Right cardiac atrium (tissue), 5 donors: ENCODE data around the gene ALDH5A1. TPM values are rescaled to one million over a fixed set of nuclear protein-coding genes. Genes with fewer than 3 reads are reported as not detected.
A peak's percentile ranks its signal among the peaks of the same experiment; 100 is the strongest.

ENCODE experiments used
- ATAC-seq, 2 donors: fragments of 200-7000 bp; cut with Tn5 transposase; one replicate each; pipeline versions ENCODE4 v1.8.0 to v1.9.1; 2020; ENCODE audit warnings: moderate library complexity in 2 of 2, mild to moderate bottlenecking in 1 of 2
- DNase-seq, 3 donors: peaks; one replicate each; pipeline ENCODE4 v3.0.0-alpha.2; 2020
- H3K27ac ChIP-seq: one replicate; pipeline ENCODE4 v1.5.1; 2013; ENCODE audit warnings: mild to moderate bottlenecking, low read length, control low read depth, moderate library complexity
- H3K27me3 ChIP-seq: one replicate; pipeline ENCODE4 v1.6.1; 2013; ENCODE audit not compliant: control insufficient read depth, insufficient read depth
- H3K4me1 ChIP-seq: one replicate; pipeline ENCODE4 v1.6.1; 2013; ENCODE audit warnings: low read length; ENCODE audit not compliant: control insufficient read depth, insufficient read depth
- H3K4me3 ChIP-seq: one replicate; pipeline ENCODE4 v1.5.1; 2013; ENCODE audit warnings: low read length, control low read depth
- H3K9me3 ChIP-seq: one replicate; pipeline ENCODE4 v1.6.1; 2013; ENCODE audit warnings: low read length; ENCODE audit not compliant: control insufficient read depth
- WGBS: extraction: QIAGEN DNeasy Blood & Tissue Kit; methylation state at CpG from one replicate; pipeline ENCODE4 v1.1.7; 2013; 5-methylcytosine and 5-hydroxymethylcytosine counted together
- intact Hi-C, 4 donors: fragments of 100-400 bp; cut with DNase I; formaldehyde crosslinking; loops; one replicate each; pipeline versions ENCODE4 v1.11.0 to v1.14.0; 2022 to 2023
- polyA plus RNA-seq: library from polyadenylated mRNA; stranded (reverse); fragments of 200-250 nt; gene quantifications from one replicate; pipeline ENCODE4 v1.2.3, GENCODE V29; 2013
- total RNA-seq, 4 donors: library from RNA; stranded (reverse); fragmentation: NEBNext Ultra II Directional; extraction: Animal tissue kit (Norgen Biotek cat#: 25700); gene quantifications; one replicate each; pipeline ENCODE4 v1.2.1, GENCODE V29; 2021
- donor health status: healthy with polysubstance abuse.
- donor health status: DM: no; HTN: yes; CAD: no.
- donor health status: DM: no; HTN: no; CAD: no.
- donor health status: DM: no; HTN: yes; CAD: no; lungs with severe emphysema.
- donor health status: DM: yes; HTN: yes; CAD: no.

Gene ALDH5A1
- total and polyA plus RNA-seq, 5 donors: 7.7 to 16.5 (median 13.7) TPM

DNA sequence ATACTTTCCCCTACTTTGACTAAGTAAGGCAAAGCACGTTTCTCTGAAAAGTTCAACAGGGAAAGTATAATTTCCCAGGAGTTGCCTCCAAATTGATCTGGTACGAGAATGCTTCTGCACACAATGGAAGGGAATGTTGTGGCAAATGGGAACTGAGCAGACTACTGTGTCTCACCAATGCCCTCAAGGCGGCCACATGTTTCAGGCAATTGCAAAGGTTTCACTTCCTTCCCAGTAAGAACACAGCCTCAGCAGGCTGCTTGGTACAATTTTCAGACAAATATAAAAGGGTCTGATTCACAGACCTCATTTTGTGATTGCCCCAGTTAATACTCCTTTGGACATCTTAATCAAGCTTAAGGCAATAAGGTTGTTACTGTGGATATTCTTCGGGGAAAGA lies 80.0 kb downstream of the ALDH5A1 start:
- Histone ChIP-seq H3K4me3 (no peak overlapping the region), H3K9me3 (no peaks in the 10 kb centered on the region), H3K27ac (no peak overlapping the region), H3K4me1 (no peaks in the 10 kb centered on the region), H3K27me3 (no peaks in the 10 kb centered on the region)
- ATAC-seq (no peak), DNase-seq (no peak)
- intact Hi-C loops: loop anchor here in 1 of 4 donors (5.0 kb wide), 1 partner anchor 192 kb away; no protein-coding TSS in a partner anchor
- WGBS: 65% methylated on average over 4 of the region's 4 CpGs

DNA sequence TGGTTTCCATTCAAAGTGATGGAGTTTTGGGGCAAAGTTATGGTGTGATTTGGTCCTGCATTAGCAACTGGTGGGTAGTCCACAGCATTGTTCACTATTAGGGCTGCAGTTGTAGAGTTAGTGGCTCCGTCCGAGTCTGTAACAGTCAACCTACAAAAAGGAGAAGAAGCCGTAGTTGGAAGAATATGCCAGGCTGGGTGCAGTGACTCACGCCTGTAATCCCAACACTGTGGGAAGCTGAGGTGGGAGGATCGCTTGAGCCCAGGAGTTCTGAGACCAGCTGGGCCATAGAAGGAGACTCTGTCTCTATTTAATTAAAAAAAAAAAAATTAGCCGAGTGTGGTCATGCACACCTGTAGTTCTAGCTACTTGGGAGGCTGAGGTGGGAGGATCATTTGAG lies 81.7 kb downstream of the ALDH5A1 start:
- 90% methylated on average over 6 of the region's 6 CpGs for WGBS
- intact Hi-C loops: loop anchor here in 1 of 4 donors (5.0 kb wide), 1 partner anchor 191 kb away; no protein-coding TSS in a partner anchor
- no peaks in the 10 kb centered on the region for H3K4me1 ChIP-seq
- H3K27ac ChIP-seq: no peak overlapping the region
- DNase-seq (no peak), ATAC-seq (no peak)
- no peak overlapping the region for H3K4me3 ChIP-seq
- H3K27me3 ChIP-seq: no peaks in the 10 kb centered on the region
- no peaks in the 10 kb centered on the region for H3K9me3 ChIP-seq

DNA sequence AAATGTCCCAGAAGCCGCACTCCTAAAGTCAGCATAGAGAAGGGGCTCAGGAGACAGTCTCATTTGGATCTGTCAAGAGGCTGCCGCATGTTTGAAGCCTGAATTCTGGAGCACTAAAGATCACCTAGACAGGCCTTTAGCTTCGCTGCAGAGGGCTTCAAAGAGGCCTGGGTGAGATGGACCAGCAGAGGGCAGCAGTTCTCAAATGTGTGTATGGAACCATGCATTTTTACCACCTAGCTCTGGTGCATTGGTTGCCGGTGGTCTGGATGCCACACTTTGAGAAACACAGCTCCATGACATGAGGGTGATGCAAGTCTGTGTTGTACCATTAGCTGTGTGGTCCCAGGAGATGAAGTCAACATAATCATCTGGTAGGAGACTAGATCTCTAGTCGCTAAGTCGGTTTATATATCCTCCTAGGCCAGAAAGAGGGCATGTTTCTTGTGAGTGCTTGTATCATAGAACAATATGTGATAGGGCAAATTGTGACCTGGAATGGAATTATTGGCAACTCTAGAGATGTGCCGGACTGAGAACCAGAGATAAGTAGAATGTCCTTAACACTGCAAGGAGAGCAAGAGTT lies 86.4 kb downstream of the ALDH5A1 start:
- peak; percentile 72 to 89 (median 80) for DNase-seq

DNA sequence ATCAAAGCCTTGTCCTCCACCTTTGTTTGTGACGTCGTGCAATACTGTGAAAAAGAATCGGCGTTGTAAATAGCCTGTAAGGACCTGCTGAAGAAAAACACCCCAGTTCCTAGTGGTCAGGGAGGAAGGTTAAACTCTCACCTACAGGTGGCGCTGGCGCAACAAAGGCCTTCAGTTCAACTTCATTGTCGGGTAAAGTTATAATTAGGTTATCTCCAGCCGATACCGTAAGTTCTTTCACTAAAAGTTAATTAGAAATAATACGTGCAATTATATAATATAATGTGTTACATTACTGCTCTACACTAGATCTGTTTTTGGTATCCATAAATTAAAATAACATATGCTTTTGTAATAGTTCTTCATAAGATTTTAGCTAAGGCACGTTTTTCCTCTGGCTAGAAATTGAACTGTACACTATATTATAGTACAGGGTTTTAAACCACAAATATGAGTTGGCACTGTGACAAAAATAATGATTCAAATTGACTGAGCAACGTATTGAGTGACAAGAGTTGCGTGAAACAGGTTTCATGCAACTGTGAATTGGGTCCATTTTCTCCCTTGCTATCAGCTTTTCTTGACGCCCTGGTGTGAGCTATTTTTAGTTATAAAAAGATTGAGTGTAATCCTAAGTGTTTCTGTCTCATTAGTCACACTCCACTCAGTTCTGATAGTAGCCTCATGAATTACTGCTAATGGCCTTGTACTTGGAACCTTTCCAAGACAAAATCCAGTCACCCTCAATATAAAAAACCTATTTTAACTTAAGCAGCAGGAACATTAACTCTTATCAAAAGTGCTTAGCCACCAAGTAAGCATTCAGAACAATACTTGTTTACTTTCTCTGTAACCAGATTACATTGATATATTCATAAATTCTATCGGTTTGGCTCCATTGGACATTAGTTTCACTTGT lies 89.0 kb downstream of the ALDH5A1 start:
- Histone ChIP-seq H3K27ac (no peak overlapping the region), H3K4me1 (peaks cover 2% of the 10 kb centered on the region), H3K9me3 (no peaks in the 10 kb centered on the region), H3K4me3 (no peak overlapping the region), H3K27me3 (no peaks in the 10 kb centered on the region)
- peak; percentile 75 to 90 (median 78) for DNase-seq
- peak; percentile 85 for ATAC-seq
- WGBS: 16% methylated on average over 15 of the region's 15 CpGs
- intact Hi-C loops: loop anchor here (2.0 to 10.0 kb wide), 5 partner anchors 81 to 184 kb away; partner anchors contain the start of genes ACOT13 (in 1 of the 4) and TDP2 (in 1 of the 4)

More for the DNA sequence above, 86.4 kb downstream of the ALDH5A1 start:
- peak; percentile 76 to 78 for ATAC-seq
- WGBS: 50% methylated on average over 7 of the region's 7 CpGs
- intact Hi-C loops: loop anchor here (5.0 to 10.0 kb wide), 4 partner anchors 84 to 186 kb away; partner anchors contain the start of genes ACOT13 (in 1 of the 4) and TDP2 (in 1 of the 4)
- peaks cover 2% of the 10 kb centered on the region for H3K4me1 ChIP-seq
- no peaks in the 10 kb centered on the region for H3K27me3 ChIP-seq
- H3K9me3 ChIP-seq: no peaks in the 10 kb centered on the region
- no peak overlapping the region for H3K27ac ChIP-seq
- no peak overlapping the region for H3K4me3 ChIP-seq

DNA sequence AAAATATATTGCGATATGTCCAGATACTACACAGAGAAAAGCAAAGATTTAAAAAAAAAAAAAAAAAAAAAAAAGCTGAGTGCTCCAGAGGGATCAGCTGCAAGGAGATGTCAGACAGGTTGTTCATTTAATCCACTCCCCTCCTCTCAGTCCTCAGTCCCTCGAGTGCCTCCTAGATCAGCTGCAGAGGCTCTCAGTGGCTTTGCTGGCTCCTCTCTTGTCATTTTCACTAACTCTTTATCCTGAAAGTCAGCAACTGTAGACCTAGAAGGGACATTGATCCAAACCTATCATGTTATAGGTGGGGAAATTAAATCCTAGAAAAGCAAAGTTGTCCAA lies 89.6 kb downstream of the ALDH5A1 start:
- DNase-seq (no peak), ATAC-seq (peak in 1 of 2 donors; percentile 40)
- intact Hi-C loops: loop anchor here (5.0 to 10.0 kb wide), 4 partner anchors 80 to 183 kb away; partner anchors contain the start of genes ACOT13 (in 1 of the 4) and TDP2 (in 1 of the 4)
- Histone ChIP-seq H3K4me1 (peaks cover 2% of the 10 kb centered on the region), H3K4me3 (no peak overlapping the region), H3K27ac (no peak overlapping the region), H3K9me3 (no peaks in the 10 kb centered on the region), H3K27me3 (no peaks in the 10 kb centered on the region)
- 66% methylated on average over 2 of the region's 2 CpGs for WGBS

Other genes starting within 250 kb of the ALDH5A1 start
- not detected for gene DCDC2, start 136.9 kb upstream of the ALDH5A1 start, total RNA-seq
- not detected for gene DCDC2, start 136.9 kb upstream of the ALDH5A1 start, polyA plus RNA-seq
- gene MRS2, start 92.0 kb upstream of the ALDH5A1 start, total RNA-seq: 10 to 100 TPM; 37.5 to 45.3 (median 39.8) TPM
- 30.3 TPM for gene MRS2, start 92.0 kb upstream of the ALDH5A1 start, polyA plus RNA-seq
- gene GPLD1, start 5.4 kb upstream of the ALDH5A1 start, total RNA-seq: 1 to 10 TPM; 1.0 to 1.6 (median 1.2) TPM
- gene GPLD1, start 5.4 kb upstream of the ALDH5A1 start, polyA plus RNA-seq: 0.52 TPM
- under 1 TPM; 0.06 to 0.20 (median 0.10) TPM for gene KIAA0319, start 151.2 kb downstream of the ALDH5A1 start, total RNA-seq
- gene KIAA0319, start 151.2 kb downstream of the ALDH5A1 start, polyA plus RNA-seq: not detected
- gene TDP2, start 171.9 kb downstream of the ALDH5A1 start, total RNA-seq: 10 to 100 TPM; 42.4 to 45.4 (median 44.2) TPM
- gene TDP2, start 171.9 kb downstream of the ALDH5A1 start, polyA plus RNA-seq: 30.2 TPM
- 10 to 100 TPM; 63.7 to 92.1 (median 77.6) TPM for gene ACOT13, start 172.1 kb downstream of the ALDH5A1 start, total RNA-seq
- 87.4 TPM for gene ACOT13, start 172.1 kb downstream of the ALDH5A1 start, polyA plus RNA-seq
- 10 to 100 TPM; 52.2 to 66.5 (median 56.4) TPM for gene C6orf62, start 224.2 kb downstream of the ALDH5A1 start, total RNA-seq
- gene C6orf62, start 224.2 kb downstream of the ALDH5A1 start, polyA plus RNA-seq: 31.9 TPM